Progenitor cell of endocrine pancreas (in vitro differentiated cells): ENCODE results near the gene MBL2. TPM values are rescaled to one million over a fixed set of nuclear protein-coding genes. Genes with fewer than 3 reads are reported as not detected.

Source experiments
- DNase-seq: peaks from one replicate; pipeline ENCODE4 v3.0.0; 2021; ENCODE audit warnings: low spot score; ENCODE audit not compliant: unreplicated experiment
- H3K27ac Mint-ChIP-seq: 2 replicates; pipeline ENCODE4 v1.8.0; 2021; ENCODE audit warnings: mild to moderate bottlenecking, moderate library complexity, mixed read lengths
- H3K27me3 Mint-ChIP-seq: 2 replicates; pipeline ENCODE4 v1.8.0; 2021; ENCODE audit warnings: mixed read lengths
- H3K36me3 Mint-ChIP-seq: 2 replicates; pipeline ENCODE4 v1.8.0; 2022; ENCODE audit warnings: mixed read lengths; ENCODE audit not compliant: insufficient read depth
- H3K4me1 Mint-ChIP-seq: 2 replicates; pipeline ENCODE4 v1.8.0; 2021; ENCODE audit warnings: low read depth, mixed read lengths
- H3K4me3 Mint-ChIP-seq: 2 replicates; pipeline ENCODE4 v1.8.0; 2021; ENCODE audit warnings: low read depth, mild to moderate bottlenecking, moderate library complexity, mixed read lengths
- H3K9me3 Mint-ChIP-seq: 2 replicates; pipeline ENCODE4 v1.8.0; 2021; ENCODE audit warnings: low read depth, mixed read lengths
- CTCF ChIP-seq: fragments of 200-600 bp; sonication (generic); IDR thresholded peaks from one replicate; pipeline ENCODE4 v1.5.0; 2021; ENCODE audit warnings: antibody characterized with exemption, mild to moderate bottlenecking; ENCODE audit not compliant: unreplicated experiment
- total RNA-seq: library from RNA; stranded (reverse); gene quantifications from 2 replicates; pipeline ENCODE4 v1.2.1, GENCODE V29; 2021

The MBL2 gene
- total RNA-seq, 1 donor from 2014 or later = not detected

GRCh38 chr10:52774182-52774581, 1.6 kb upstream of the MBL2 start:
- Mint-ChIP-seq H3K27me3 (no peaks in the 10 kb centered on the region), H3K4me3 (no peak overlapping the region), H3K27ac (no peak overlapping the region), H3K9me3 (no peaks in the 10 kb centered on the region), H3K36me3 (no peaks in the 10 kb centered on the region), H3K4me1 (peaks cover 12% of the 10 kb centered on the region)
- no peak for TF ChIP-seq CTCF
- DNase-seq = no peak

- no peak overlapping the region for H3K4me3 Mint-ChIP-seq
- TF ChIP-seq CTCF = no peak
- H3K27ac Mint-ChIP-seq = no peak overlapping the region
- no peaks in the 10 kb centered on the region for H3K9me3 Mint-ChIP-seq
- no peak for DNase-seq
- H3K4me1 Mint-ChIP-seq = peaks cover 12% of the 10 kb centered on the region
- no peaks in the 10 kb centered on the region for H3K36me3 Mint-ChIP-seq
- H3K27me3 Mint-ChIP-seq = no peaks in the 10 kb centered on the region
Observed at GRCh38 chr10:52771534-52772445, 794 bp downstream of the MBL2 start.

GRCh38 chr10:52770904-52771303, 1.7 kb downstream of the MBL2 start:
- Mint-ChIP-seq H3K36me3 (no peaks in the 10 kb centered on the region), H3K27me3 (no peaks in the 10 kb centered on the region), H3K27ac (no peak overlapping the region), H3K9me3 (no peaks in the 10 kb centered on the region), H3K4me3 (no peak overlapping the region), H3K4me1 (peaks cover 12% of the 10 kb centered on the region)
- TF ChIP-seq CTCF = no peak
- DNase-seq = no peak

- Mint-ChIP-seq H3K9me3 (no peaks in the 10 kb centered on the region), H3K27ac (no peak overlapping the region), H3K27me3 (no peaks in the 10 kb centered on the region), H3K4me1 (peaks cover 12% of the 10 kb centered on the region), H3K36me3 (no peaks in the 10 kb centered on the region), H3K4me3 (no peak overlapping the region)
- DNase-seq = no peak
- TF ChIP-seq CTCF = no peak
Observed at GRCh38 chr10:52769966-52770365, 2.6 kb downstream of the MBL2 start.

- H3K9me3 Mint-ChIP-seq = no peaks in the 10 kb centered on the region
- TF ChIP-seq CTCF = no peak
- H3K4me1 Mint-ChIP-seq = no peaks in the 10 kb centered on the region
- H3K36me3 Mint-ChIP-seq = no peaks in the 10 kb centered on the region
- DNase-seq = no peak
- H3K4me3 Mint-ChIP-seq = no peak overlapping the region
- no peak overlapping the region for H3K27ac Mint-ChIP-seq
- no peaks in the 10 kb centered on the region for H3K27me3 Mint-ChIP-seq
Observed at GRCh38 chr10:52768001-52768532, 4.5 kb downstream of the MBL2 start.
